Right cardiac atrium (tissue), 5 donors: ENCODE data around the gene PRKCE. TPM values are rescaled to one million over a fixed set of nuclear protein-coding genes. Genes with fewer than 3 reads are reported as not detected.
A peak's percentile ranks its signal among the peaks of the same experiment; 100 is the strongest.

Source experiments
- ATAC-seq, 2 donors: fragments of 200-7000 bp; cut with Tn5 transposase; one replicate each; pipeline versions ENCODE4 v1.8.0 to v1.9.1; 2020; ENCODE audit warnings: moderate library complexity in 2 of 2, mild to moderate bottlenecking in 1 of 2
- DNase-seq, 3 donors: peaks; one replicate each; pipeline ENCODE4 v3.0.0-alpha.2; 2020
- H3K27ac ChIP-seq: one replicate; pipeline ENCODE4 v1.5.1; 2013; ENCODE audit warnings: mild to moderate bottlenecking, low read length, control low read depth, moderate library complexity
- H3K27me3 ChIP-seq: one replicate; pipeline ENCODE4 v1.6.1; 2013; ENCODE audit not compliant: control insufficient read depth, insufficient read depth
- H3K4me1 ChIP-seq: one replicate; pipeline ENCODE4 v1.6.1; 2013; ENCODE audit warnings: low read length; ENCODE audit not compliant: control insufficient read depth, insufficient read depth
- H3K4me3 ChIP-seq: one replicate; pipeline ENCODE4 v1.5.1; 2013; ENCODE audit warnings: low read length, control low read depth
- H3K9me3 ChIP-seq: one replicate; pipeline ENCODE4 v1.6.1; 2013; ENCODE audit warnings: low read length; ENCODE audit not compliant: control insufficient read depth
- WGBS: extraction: QIAGEN DNeasy Blood & Tissue Kit; methylation state at CpG from one replicate; pipeline ENCODE4 v1.1.7; 2013; 5-methylcytosine and 5-hydroxymethylcytosine counted together
- intact Hi-C, 4 donors: fragments of 100-400 bp; cut with DNase I; formaldehyde crosslinking; loops; one replicate each; pipeline versions ENCODE4 v1.11.0 to v1.14.0; 2022 to 2023
- polyA plus RNA-seq: library from polyadenylated mRNA; stranded (reverse); fragments of 200-250 nt; gene quantifications from one replicate; pipeline ENCODE4 v1.2.3, GENCODE V29; 2013
- total RNA-seq, 4 donors: library from RNA; stranded (reverse); fragmentation: NEBNext Ultra II Directional; extraction: Animal tissue kit (Norgen Biotek cat#: 25700); gene quantifications; one replicate each; pipeline ENCODE4 v1.2.1, GENCODE V29; 2021
- donor health status: healthy with polysubstance abuse.
- donor health status: DM: no; HTN: yes; CAD: no.
- donor health status: DM: no; HTN: no; CAD: no.
- donor health status: DM: no; HTN: yes; CAD: no; lungs with severe emphysema.
- donor health status: DM: yes; HTN: yes; CAD: no.

The PRKCE gene
- total and polyA plus RNA-seq, 5 donors = 5.5 to 19.7 (median 18.7) TPM

DNA sequence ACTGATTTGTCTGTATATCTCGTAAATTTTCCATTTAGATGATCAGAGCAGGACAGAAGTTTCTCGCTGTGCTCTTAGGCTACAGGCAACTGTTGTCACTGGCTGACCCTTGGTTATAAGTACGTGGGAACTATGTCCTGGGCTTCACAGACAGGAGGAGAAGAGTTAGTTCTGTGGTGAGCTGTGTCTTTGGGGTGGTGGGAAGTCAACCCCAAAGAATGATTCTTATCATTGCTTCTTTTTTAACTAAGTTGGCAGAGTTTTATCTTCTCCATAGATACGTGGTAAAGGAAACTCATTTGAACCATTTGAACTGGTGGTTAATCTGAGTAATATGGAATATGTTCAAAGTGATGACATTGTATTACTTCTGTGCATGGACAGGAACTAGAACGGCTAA, 415.1 kb downstream of the PRKCE start:
- 84% methylated on average over 5 of the region's 5 CpGs for WGBS
- DNase-seq (no peak), ATAC-seq (no peak)
- no peaks in the 10 kb centered on the region for H3K27me3 ChIP-seq
- H3K4me3 ChIP-seq = no peak overlapping the region
- intact Hi-C loops = loop anchor here in 3 of 4 donors (10.0 kb wide), 3 partner anchors 68 to 298 kb away; partner anchors contain the start of gene EPAS1 (in 1 of the 3)
- no peak overlapping the region for H3K27ac ChIP-seq
- no peaks in the 10 kb centered on the region for H3K9me3 ChIP-seq
- H3K4me1 ChIP-seq = peaks cover 2% of the 10 kb centered on the region

DNA sequence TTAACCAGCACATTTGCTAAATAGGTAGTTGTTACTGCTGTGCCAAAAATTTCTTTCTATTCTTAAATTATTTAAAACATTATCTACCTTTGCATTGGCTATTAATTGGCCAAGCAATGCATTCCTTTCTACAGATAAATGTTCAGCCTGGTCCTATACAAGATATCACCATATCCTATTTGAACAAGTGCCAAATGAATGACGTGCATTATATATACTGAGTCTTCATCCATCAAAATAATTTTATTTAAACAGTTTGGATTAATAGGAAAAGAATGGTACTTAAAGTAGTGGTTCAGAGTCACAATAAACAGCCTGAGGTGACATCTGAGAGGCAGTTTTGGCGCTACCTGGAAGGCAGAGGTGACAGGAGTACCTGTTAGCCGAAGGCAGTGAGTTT, 415.6 kb downstream of the PRKCE start:
- H3K27ac ChIP-seq = peak overlapping the region; percentile 61
- H3K9me3 ChIP-seq = no peaks in the 10 kb centered on the region
- intact Hi-C loops = loop anchor here in 3 of 4 donors (10.0 kb wide), 3 partner anchors 68 to 298 kb away; partner anchors contain the start of gene EPAS1 (in 1 of the 3)
- H3K27me3 ChIP-seq = no peaks in the 10 kb centered on the region
- WGBS = 88% methylated on average over 3 of the region's 3 CpGs
- ATAC-seq = no peak
- H3K4me3 ChIP-seq = no peak overlapping the region
- H3K4me1 ChIP-seq = peaks cover 2% of the 10 kb centered on the region
- DNase-seq = no peak

DNA sequence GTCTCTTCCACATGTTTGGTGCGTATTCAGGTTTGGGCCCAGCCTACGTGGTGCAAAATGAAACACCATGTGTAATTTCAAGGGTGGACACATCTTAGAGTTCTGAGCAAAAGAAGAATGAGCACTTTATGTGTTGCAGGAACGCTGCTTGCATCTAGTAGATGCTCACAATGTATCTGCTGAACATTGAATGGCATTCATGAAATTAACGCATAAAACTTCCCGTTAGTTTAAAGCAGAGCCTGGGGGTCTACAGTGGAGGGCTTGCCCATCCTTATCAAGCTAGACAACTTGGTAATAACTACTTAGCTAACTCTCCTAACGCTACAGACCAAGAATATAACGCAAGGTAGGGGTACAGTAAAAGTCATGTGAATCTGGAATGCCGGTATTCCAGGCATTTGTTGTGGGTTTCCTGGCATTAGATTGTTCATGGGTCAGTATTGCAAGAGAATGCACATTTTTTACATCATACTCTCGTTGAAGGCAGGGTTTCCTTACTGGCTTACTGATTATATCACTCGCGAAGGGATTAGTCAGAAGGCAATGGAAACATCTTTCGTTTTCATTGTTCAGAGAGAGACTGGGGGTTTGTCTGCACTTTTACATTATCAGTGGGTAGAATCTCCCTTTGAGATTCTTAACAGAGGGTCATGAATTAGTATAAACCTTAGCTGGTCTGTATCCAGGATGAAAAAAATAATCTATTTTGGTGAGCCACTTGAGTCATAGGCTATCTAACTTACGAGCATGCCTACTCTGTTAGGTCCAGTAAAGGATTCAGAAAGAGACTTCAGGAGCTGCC, 416.2 kb downstream of the PRKCE start:
- ATAC-seq (peak; percentile 35 to 72), DNase-seq (no peak)
- peak overlapping the region; percentile 61 for H3K27ac ChIP-seq
- H3K4me1 ChIP-seq = peaks cover 2% of the 10 kb centered on the region
- no peaks in the 10 kb centered on the region for H3K27me3 ChIP-seq
- 75% methylated on average over 13 of the region's 13 CpGs for WGBS
- intact Hi-C loops = loop anchor here in 3 of 4 donors (10.0 kb wide), 3 partner anchors 67 to 297 kb away; partner anchors contain the start of gene EPAS1 (in 1 of the 3)
- H3K4me3 ChIP-seq = no peak overlapping the region
- H3K9me3 ChIP-seq = no peaks in the 10 kb centered on the region

DNA sequence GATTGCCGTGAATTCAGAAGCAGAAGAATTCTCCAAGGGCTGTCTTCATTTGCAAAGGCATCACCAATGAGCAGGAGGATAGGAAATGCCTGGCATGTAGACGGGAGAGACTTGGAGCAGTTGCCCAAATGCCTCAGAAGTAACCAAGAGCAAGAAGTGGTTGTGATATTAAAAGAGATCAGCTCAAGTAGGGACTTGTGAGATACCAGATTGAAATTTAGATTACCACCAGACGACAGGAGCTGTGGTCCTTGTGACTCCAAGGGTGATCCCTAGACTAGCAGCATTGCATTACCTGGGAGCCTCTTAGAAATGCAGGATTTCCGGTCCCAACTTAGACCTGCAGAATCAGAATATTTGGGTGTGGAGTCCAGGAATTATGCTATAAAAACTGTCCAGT, 417.2 kb downstream of the PRKCE start:
- Histone ChIP-seq H3K4me1 (peaks cover 4% of the 10 kb centered on the region), H3K27me3 (no peaks in the 10 kb centered on the region), H3K27ac (no peak overlapping the region), H3K9me3 (no peaks in the 10 kb centered on the region), H3K4me3 (no peak overlapping the region)
- no peak for ATAC-seq
- intact Hi-C loops = loop anchor here in 3 of 4 donors (10.0 kb wide), 3 partner anchors 66 to 296 kb away; partner anchors contain the start of gene EPAS1 (in 1 of the 3)
- DNase-seq = no peak
- 88% methylated on average over 4 of the region's 4 CpGs for WGBS

DNA sequence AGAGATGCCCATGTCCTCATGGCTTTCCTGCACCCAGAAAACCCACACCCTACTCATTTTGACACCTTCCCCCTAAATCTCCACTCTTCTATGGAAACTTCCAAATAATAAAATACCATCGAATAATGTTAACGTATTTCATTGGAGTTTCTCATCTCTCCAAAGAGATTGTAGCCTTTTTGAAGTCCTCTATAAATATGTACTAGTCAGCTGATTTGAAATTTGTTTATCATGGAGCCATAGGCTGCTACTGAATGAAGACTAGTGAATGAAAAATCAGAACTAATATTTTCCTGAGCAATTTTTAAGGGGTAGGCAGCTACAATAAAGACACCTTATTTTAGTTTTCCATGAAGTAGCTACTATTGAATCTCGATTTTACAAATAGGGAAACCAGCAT, 419.6 kb downstream of the PRKCE start:
- no peak overlapping the region for H3K27ac ChIP-seq
- H3K4me1 ChIP-seq = peaks cover 9% of the 10 kb centered on the region
- no peaks in the 10 kb centered on the region for H3K27me3 ChIP-seq
- no peak for ATAC-seq
- intact Hi-C loops = no loop called here
- WGBS = 63% methylated on average over 3 of the region's 3 CpGs
- no peak overlapping the region for H3K4me3 ChIP-seq
- no peak for DNase-seq
- no peaks in the 10 kb centered on the region for H3K9me3 ChIP-seq

DNA sequence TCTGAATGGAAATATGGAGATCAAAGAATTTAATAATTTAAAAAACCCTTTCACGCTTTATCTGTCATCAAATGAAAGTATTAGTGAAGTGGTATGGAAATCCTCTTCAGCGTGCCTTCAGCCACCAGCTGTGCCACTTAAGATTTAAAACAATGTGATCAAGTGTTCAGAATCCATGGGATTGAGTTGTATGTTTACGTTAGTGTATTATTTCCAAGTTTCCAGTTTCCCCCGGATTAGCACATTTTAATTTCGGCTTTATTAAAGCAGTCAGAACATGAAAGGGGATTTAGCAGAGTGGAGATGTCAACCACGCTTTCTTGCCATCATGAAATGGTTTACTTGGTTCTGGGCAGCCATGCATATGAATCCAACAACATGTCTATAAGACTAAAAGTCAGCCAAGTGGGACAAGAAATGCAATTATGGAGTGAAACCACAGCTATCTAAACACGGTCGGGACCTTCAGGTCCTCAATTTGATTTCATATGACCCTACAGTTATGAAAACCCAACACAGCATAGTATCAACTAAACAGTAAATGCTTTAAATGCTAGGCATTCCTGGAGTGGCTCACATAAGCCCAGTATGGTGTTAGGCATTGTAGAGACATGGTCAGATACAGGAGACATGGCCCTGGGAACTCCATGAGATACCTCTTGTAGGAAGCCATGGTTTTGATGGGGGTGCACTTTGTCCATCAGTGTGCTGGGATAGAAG, 420.8 kb downstream of the PRKCE start:
- WGBS = 95% methylated on average over 8 of the region's 8 CpGs
- Histone ChIP-seq H3K27ac (no peak overlapping the region), H3K27me3 (no peaks in the 10 kb centered on the region), H3K4me3 (no peak overlapping the region), H3K4me1 (peaks cover 9% of the 10 kb centered on the region), H3K9me3 (no peaks in the 10 kb centered on the region)
- intact Hi-C loops = no loop called here
- DNase-seq (no peak), ATAC-seq (no peak)

DNA sequence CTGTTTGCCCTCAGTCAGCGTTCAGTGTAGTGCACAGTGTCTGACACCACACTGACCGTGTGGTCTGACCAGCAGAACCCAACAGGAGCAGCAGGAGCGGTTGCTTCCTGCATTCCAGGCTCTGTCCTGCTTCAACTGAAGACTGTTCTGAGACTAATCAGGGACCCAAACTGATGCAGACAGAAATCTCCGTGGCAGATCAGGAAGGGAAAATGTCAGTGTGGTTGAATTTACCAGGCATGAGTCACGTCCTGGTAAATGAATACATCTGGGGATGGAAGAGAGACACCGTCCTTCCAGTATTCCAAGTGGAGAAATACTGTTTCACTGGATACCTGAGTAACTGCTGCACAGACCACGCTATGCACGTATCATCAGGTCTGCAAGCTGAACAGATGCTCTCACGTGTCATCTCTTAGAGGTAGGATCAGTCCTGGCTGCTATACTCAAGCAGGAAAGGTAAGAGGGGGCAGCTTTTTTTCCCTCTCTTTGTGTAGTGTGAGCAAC, 422.1 kb downstream of the PRKCE start:
- 62% methylated on average over 9 of the region's 9 CpGs for WGBS
- H3K27ac ChIP-seq = peak overlapping the region; percentile 54

DNA sequence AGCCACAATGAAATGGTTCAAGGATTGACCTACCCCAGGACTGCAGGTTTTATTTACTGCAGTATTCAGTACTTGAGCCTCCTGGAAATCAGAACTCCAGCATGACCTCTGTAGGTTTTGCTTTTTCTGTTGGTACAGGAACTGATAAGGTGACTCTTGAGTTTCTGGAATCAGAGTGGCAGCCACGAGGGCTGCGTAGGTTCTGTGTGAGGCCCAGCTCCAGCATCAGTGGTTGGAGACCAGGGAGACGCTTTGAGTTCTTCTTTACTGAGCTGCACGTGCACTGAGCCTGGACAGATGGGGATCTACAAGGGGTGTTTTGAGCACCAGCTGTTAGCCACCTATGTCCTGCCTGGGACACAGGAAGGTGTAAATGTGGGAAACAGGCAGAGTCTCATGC, 423.0 kb downstream of the PRKCE start:
- peak in 1 of 2 donors; percentile 9 for ATAC-seq
- WGBS = 63% methylated on average over 4 of the region's 4 CpGs
- no peaks in the 10 kb centered on the region for H3K9me3 ChIP-seq
- H3K4me1 ChIP-seq = peaks cover 7% of the 10 kb centered on the region
- no peak overlapping the region for H3K4me3 ChIP-seq
- intact Hi-C loops = no loop called here
- no peak for DNase-seq
- H3K27me3 ChIP-seq = no peaks in the 10 kb centered on the region
- peak overlapping the region; percentile 46 for H3K27ac ChIP-seq

More for the DNA sequence above, 422.1 kb downstream of the PRKCE start:
- no peaks in the 10 kb centered on the region for H3K27me3 ChIP-seq
- no peak overlapping the region for H3K4me3 ChIP-seq
- intact Hi-C loops = no loop called here
- no peak for DNase-seq
- peaks cover 7% of the 10 kb centered on the region for H3K4me1 ChIP-seq
- H3K9me3 ChIP-seq = no peaks in the 10 kb centered on the region
- peak; percentile 52 to 82 for ATAC-seq

DNA sequence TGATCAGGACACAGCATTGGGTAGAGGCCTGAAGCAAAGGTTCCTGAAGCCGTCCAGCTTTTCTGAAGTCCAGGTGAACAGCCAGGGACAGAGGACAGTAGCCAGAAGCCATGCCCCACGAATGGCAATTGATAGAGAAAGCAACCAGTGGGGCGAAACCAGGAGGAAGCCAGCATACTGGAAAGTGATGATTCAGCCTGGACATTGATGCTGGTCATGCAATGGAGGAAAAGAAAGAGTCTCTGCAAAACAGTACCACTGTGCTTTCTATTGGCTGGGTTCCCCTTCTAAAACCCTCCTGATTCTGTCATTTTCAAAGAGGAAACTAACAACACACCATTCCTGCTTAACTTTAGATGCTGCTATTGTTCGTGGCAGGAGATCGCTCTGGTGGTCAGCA, 424.4 kb downstream of the PRKCE start:
- H3K27me3 ChIP-seq = no peaks in the 10 kb centered on the region
- DNase-seq = no peak
- H3K27ac ChIP-seq = no peak overlapping the region
- H3K4me3 ChIP-seq = no peak overlapping the region
- peak in 1 of 2 donors; percentile 24 for ATAC-seq
- 79% methylated on average over 5 of the region's 5 CpGs for WGBS
- intact Hi-C loops = no loop called here
- H3K4me1 ChIP-seq = peaks cover 7% of the 10 kb centered on the region
- H3K9me3 ChIP-seq = no peaks in the 10 kb centered on the region

DNA sequence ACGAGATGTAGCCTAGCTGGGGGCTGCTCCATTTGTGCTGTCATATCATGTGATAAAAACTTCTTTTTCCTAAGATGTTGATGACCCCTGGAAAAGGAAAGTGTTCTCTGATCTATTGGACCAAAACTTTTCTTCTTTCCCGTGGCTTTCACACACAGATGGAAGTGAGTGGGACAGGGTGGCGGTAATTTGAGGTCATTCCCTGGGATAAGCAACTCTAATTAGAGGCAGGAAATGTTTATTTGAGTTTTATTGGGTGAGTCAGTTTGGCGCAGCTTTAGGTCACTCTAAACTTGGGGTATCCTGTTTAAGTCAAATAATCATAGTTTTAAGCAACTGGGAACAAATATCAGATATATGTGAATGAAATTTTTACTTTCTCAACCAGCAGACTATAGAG, 424.8 kb downstream of the PRKCE start:
- Histone ChIP-seq H3K9me3 (no peaks in the 10 kb centered on the region), H3K27me3 (no peaks in the 10 kb centered on the region), H3K27ac (no peak overlapping the region), H3K4me3 (no peak overlapping the region), H3K4me1 (peaks cover 7% of the 10 kb centered on the region)
- intact Hi-C loops = no loop called here
- no peak for DNase-seq
- WGBS = 67% methylated on average over 4 of the region's 4 CpGs
- ATAC-seq = peak in 1 of 2 donors; percentile 54

DNA sequence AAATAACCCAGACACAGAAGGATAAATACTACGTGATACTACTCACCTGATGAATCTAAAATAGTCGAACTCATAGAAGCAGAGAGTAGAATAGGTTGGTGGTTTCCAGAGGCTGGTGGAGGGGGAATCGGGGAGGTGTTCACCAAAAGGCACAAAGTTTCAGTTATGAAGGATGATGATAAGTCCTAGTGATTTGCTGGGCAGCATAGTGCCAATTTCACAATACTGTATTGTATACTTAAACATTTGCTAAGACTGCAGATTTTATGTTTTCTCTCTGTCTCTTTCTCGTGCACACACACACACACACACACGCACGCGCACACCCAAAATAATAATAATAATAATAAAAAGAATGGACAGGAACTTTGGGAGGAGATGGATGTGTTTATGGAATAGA, 425.4 kb downstream of the PRKCE start:
- no peak for DNase-seq
- intact Hi-C loops = no loop called here

More for the DNA sequence above, 425.4 kb downstream of the PRKCE start:
- no peak overlapping the region for H3K4me3 ChIP-seq
- H3K4me1 ChIP-seq = peaks cover 7% of the 10 kb centered on the region
- no peak overlapping the region for H3K27ac ChIP-seq
- no peaks in the 10 kb centered on the region for H3K9me3 ChIP-seq
- ATAC-seq = no peak
- WGBS = 93% methylated on average over 7 of the region's 7 CpGs
- H3K27me3 ChIP-seq = no peaks in the 10 kb centered on the region
